SH-SY5Y (cell line): Measurements from ENCODE around the gene NTMT2.

ENCODE experiments used
- GATA2 ChIP-seq: IDR thresholded peaks from 2 replicates; pipeline ENCODE4 v1.6.1; 2011; ENCODE audit warnings: mild to moderate bottlenecking, low read depth, low read length
- GATA3 ChIP-seq: IDR thresholded peaks from 2 replicates; pipeline ENCODE4 v1.6.1; 2011; ENCODE audit warnings: low read depth, mild to moderate bottlenecking, low read length, moderate library complexity

DNA sequence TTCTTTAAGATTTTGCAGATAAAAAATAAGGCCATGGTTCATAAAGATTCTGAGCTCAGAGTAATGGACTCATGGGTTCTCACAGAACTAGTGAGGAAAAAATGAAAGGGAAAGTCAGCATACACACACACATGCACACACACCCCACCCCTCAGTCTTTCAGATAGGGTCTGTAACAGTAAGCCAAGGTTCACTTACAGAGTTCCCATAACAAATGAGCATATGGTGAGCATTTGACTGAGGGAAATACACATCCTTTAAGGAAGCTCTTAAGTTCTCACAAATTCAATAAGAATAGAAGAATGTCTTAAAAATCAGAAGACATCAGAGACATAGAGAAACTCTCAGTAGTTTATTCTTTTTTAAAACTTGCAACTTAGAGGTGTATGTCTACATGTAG lies 57.9 kb downstream of the NTMT2 start:
- TF ChIP-seq GATA2 (no peak), GATA3 (no peak)
